HT-29 (cell line): ENCODE measurements around the gene CXCL6. TPM values are rescaled to one million over a fixed set of nuclear protein-coding genes. Genes with fewer than 3 reads are reported as not detected.

Experiments
- DNase-seq: peaks from one replicate; pipeline ENCODE4 v3.0.0-alpha.2; 2015; ENCODE audit warnings: low spot score
- total RNA-seq: library from RNA; depleted of rRNA; stranded (reverse); fragments of >200 nt; shearing (Covaris generic); gene quantifications from 2 replicates; pipeline ENCODE4 v1.2.3, GENCODE V29; 2014; rRNA removed

CXCL6 gene
- 0.29 and 2.3 TPM in 2 replicates for total RNA-seq

- peak; percentile 27 for DNase-seq
Measured at GRCh38 chr4:73836373-73837279, at the start of gene CXCL6. Gene CXCL6 (plus strand): TSS chr4:73836678. CDS start chr4:73836751, 73 bp downstream.

DNA sequence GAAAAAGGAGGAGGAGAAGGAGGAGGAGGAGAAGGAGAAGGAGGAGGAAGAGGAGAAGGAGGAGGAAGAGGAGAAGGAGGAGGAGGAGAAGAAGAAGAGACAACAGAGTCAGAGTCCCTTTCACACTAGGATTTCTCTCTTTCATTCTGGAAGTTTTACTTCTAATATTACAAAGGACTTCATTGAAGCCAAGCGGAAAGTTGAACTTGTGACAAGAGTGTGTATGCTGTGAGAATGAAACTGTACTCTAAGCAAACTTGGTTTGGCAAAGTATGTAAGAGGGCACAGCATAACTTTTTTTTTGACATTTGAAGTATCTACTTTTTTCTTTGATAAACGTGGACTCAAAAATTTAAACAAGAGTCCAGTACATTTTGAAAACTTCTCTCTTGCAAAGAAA lies 48.1 kb upstream of the CXCL6 start:
- no peak for DNase-seq

- no peak for DNase-seq
Measured at GRCh38 chr4:73798842-73799241, 37.6 kb upstream of the CXCL6 start.

DNA sequence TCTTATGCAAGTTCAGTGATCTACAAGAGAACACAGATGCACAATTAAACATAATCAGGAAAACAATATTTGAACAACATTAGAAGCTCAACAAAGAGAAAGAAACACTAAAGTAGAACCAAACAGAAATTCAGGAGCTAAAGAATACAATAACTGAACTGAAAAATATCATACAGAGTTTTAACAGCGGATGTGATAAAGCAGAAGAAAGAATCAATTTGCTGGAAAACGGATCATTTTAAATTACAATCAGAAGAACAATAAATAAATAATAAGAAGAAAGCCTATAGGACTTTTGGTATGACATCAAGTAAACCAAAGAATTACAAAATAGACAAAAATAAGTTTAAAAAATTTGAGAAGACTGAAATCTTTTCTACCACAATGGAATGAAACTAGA lies 36.3 kb upstream of the CXCL6 start:
- no peak for DNase-seq

DNA sequence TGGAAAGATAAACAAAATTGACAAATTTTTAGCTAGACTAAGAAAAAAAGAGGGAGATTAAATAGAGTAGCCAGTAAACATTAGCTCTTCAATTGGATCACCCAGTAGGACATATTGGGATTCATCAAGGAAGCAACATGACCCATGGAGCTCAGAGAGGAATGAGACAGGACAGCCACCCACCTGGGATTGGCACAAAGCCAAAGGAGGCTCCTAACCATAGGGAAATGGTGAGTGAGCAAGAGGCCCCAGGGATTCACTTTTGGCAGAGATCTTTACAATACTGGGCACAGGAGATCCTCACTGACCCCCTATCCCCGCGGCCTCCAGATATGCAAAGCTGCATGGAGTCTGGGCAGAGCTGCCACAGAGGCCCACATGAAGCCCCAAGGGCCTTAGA lies 34.8 kb upstream of the CXCL6 start:
- DNase-seq, result no peak

DNA sequence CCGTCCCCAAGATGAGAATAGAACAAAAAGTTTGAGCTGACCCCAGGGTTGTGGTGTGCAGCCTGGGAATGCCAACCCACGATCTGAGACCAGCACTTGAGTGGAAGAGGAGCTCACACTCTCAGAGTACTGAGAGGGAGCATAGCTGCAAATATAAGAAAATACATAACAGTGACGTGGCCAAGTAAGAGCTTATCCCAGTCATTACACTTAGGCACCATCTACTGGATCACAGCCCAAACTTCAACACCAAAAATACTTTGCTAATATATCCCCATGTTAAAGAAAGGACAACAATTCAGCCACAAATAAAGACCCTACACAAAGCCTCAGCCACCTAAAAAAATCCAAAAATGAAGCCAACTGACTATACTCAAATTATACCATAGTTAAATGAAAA lies 33.3 kb upstream of the CXCL6 start:
- DNase-seq, result no peak

DNA sequence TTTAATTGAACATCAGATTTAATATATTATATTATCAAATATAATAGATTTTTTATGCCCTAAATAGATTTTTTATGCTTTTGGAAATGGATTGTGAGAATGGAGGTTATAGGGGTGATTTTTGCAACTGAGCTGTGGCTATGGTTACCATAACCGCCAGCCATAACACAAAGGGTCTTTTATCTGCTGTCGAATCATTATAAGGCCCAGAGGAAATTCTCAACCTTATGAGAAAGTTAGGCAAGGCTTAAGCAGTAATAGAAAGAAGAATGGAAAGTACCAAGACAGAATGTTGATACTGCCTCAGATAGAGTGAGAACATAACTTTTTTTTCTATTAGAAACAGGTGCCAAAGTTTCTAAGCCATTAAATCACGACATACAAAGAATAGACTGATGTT lies 26.3 kb upstream of the CXCL6 start:
- DNase-seq, result no peak

DNA sequence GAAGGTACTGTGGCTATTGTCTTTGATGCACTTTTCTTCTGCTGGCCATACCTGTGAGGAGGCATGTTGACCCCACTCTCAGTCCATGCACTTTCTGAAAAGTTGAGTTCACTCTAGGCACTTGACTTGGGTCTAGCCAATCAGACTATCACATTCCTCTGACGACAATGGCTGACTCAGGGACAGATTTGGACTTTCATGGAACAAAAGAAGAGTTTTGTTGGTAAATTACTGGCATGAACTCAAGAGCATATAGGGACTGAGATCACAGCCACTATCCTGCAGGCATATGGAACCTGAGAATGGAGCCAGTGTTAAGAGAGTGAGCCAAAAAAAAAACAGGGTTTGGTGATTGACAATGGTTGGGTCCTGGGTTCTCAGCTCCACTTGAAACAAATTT lies 24.6 kb upstream of the CXCL6 start:
- no peak for DNase-seq

GRCh38 chr4:73814679-73815078 lies 21.8 kb upstream of the CXCL6 start:
- DNase-seq, result no peak

GRCh38 chr4:73815145-73815544 lies 21.3 kb upstream of the CXCL6 start:
- no peak for DNase-seq

DNA sequence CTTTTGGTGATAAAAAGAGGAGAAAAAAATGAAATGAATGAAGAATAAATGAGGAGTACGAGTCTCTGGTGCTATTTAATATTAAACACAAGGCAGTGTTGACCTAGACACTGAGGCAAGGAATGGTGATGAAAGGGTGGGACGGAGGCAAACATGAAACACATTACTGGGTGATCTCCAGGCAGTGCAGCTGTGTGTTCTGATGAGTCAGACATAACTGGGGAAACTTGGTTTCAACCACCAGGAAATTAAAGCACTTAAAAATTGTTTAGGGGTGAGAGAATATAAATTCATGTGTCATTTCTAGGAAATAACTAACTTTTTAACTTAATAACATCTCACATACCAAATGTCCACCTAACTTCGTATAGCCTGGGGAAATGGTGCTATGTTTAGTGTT lies 19.7 kb upstream of the CXCL6 start:
- DNase-seq, result peak; percentile 70

- peak; percentile 31 for DNase-seq
Measured at GRCh38 chr4:73817341-73817740, 19.1 kb upstream of the CXCL6 start.

GRCh38 chr4:73821325-73821724 lies 15.2 kb upstream of the CXCL6 start:
- no peak for DNase-seq

GRCh38 chr4:73822389-73822788 lies 14.1 kb upstream of the CXCL6 start:
- DNase-seq, result no peak

- DNase-seq, result no peak
Measured at GRCh38 chr4:73822812-73823504, 13.5 kb upstream of the CXCL6 start.

DNA sequence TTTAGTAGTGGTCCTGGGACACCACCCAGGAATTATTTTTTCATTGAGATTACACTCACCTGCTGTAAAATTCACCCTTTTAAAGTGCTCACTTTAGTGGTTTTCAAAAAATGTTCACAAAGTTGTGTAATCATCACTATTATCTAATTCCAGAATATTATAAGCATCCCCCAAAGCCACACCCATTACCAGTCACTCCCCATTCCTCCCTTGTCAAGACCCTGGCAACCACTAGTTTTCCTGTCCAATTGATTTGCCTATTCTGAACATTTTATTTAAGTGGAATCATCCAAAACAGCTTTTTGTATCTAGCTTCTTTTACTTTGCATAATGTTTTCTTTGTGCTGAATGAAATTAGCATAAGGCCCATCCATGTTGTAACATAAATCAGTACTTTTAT lies 12.7 kb upstream of the CXCL6 start:
- no peak for DNase-seq

DNA sequence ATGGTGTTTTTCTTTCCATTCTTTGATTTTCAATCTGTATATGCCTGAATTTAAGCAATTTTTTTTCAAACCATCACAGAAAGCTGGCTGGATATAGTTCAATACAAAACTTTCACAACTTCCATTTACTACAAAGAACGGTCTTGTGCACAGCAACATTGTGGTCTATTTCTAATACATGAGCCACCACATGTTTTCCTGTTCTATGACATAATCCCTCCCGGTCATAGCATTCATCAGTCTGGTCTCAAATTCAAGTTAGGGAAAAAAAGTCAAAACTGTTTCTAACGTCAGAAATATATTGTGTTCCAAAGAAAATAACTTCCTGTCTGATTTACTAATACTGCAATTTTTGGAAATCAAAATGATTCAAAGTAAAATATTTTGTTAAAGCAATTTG lies 7.5 kb upstream of the CXCL6 start:
- no peak for DNase-seq

- no peak for DNase-seq
Measured at GRCh38 chr4:73831569-73831968, 4.9 kb upstream of the CXCL6 start.

GRCh38 chr4:73832651-73833237 lies 3.7 kb upstream of the CXCL6 start:
- no peak for DNase-seq

DNA sequence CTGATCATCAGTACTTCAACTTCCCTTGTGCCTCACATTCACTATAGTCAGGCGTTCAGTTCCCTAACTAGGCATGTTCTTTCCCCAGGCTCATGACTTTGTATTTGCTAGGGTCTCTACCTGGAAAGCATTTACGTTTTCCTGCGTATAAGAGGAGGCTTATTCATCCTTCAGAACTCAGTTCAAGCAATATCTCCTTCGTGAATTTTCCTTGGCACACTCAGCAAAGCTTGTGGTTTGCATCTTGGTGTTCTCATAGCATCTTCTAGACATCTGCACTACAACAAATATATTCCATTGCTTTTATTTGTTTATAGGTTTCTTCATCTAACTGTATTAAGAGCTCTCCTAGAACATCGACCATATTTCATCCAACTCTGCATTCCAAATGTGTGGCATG lies 2.6 kb downstream of the CXCL6 start:
- no peak for DNase-seq

GRCh38 chr4:73839715-73840114 lies 3.2 kb downstream of the CXCL6 start:
- no peak for DNase-seq

GRCh38 chr4:73841243-73841925 lies 4.9 kb downstream of the CXCL6 start:
- DNase-seq, result no peak
